NCI-H1417 treated with DMSO at 0.1 percent for 48 hours (cell line): ENCODE results near the gene SLC1A5.
"Not testable (repeated sequence)": the region's sequence is repeated elsewhere in the genome, so short reads cannot be mapped to it uniquely, and the experiment has no call there.

Experiments
- DNase-seq: peaks from one replicate; lab custom pipeline; 2025; lab: John Stamatoyannopoulos, UW

SLC1A5 gene

DNA sequence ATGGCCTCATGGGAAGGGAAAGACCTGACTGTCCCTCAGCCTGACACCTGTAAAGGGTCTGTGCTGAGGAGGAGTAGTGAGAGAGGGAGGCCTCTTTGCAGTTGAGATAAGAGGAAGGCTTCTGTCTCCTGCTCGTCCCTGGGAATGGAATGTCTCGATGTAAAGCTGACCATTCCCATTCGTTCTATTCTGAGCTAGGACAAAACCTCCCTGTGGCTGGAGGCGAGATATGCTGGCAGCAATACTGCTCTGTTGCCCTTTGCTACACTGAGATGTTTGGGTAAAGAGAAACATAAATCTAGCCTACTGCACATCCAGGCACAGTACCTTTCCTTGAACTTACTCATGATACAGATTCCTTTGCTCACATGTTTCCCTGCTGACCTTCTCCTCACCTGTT is 19.6 kb downstream of the SLC1A5 start:
- not testable (repeated sequence) for DNase-seq

DNA sequence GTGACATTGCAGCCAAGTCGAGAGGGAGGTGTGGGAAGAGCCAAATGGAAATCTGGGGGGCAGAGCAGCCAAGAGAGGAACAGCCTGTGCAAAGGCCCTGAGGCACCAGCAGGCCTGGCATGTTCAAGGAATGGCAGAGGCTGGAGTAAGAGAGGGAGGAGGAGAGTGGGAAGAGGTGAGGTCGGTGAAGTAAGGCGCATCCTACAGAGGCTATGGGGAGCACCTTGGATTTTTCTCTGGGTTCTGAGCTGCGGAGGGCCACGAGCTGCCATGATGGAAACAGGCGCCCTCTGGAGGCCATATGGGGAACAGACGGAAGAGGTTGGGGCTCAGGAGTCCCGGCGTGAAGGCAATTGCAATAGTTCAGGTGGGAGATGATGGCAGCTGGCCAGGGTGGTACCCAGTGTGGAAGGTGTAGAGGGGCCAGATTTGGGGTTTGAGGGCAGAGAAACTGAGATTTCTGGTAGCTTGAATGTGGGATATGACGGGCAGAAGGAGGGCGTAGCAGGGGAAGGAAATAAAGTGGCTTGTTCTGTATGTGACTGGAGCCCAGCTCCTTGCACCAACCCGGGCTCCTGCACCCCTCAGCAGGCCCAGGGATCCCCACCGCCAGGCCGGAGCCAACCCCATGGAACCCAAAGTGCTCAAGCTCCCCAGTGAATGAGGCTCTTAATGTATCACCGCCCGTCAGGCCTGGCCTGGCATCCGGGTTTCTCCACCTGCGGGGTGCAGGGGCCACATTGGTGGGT is 21.7 kb downstream of the SLC1A5 start:
- no peak for DNase-seq

DNA sequence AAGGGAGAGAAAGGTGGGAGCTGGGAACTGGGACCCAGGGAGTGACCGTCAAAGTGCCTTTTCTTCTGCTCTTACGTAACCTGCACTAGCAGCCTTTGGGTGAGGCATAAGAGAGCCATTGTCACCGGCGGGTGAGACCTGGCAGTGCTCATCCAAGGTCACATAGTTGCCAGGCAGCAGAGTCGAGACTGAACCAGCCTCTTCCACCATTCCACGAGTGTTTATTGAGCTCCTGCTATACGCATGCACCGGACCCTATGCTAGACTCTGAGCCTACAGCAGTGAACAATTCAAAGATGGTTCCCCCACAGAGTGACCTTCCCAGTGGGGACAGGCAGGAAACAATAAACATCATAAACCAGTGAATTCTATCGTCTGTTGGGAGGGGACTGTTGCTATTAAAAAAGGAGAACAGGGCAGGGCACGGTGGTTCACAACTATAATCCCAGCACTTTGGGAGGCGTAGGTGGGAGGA is 23.5 kb downstream of the SLC1A5 start:
- no peak for DNase-seq

DNA sequence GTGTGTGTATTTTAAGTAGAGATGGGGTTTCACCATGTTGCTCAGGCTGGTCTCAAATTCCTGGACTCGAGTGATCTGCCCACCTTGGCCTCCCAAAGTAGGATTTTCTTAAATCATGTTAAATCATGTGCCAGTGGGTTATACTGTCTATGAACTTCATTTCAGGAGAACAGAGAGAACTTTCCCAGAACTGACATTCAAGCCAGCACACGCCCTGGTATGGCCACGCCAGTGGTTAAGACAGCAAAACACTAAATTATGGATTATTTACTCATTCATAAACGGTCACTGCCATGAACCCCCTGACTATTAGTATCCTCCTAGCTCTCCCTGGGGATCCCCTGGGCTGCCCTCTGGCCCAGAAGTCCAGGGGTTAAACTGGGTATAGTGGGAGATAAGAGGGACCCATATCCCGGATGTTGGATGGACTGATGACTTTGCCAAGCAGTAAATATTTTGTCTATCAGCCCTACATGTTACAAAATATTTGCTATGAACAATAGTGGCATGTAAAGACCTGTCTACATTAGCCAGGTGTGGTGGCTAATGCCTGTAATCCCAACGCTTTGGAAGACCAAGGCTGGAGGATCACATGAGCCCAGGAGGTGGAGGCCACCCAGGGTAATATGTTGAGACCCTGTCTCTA is 26.0 kb downstream of the SLC1A5 start:
- DNase-seq: no peak

DNA sequence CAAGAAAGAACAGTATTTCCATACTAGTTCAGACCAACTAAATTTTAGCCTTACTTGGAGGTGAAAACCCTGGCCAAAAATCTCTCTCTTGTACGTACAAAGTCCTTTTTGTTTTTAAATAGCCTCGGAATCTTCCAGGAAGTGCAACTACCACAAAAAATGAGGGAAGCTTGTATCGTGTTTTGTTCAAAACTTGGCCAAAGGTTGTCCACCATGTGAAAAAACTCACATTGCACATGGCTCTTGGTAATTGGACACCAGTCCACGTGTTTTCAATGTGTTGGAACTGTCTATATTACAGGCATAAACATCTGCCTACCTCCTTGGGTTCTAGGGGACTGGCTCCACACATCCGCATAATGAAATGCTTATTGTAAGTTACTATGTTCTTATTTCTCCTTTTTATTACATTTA is 27.0 kb downstream of the SLC1A5 start:
- no peak for DNase-seq

DNA sequence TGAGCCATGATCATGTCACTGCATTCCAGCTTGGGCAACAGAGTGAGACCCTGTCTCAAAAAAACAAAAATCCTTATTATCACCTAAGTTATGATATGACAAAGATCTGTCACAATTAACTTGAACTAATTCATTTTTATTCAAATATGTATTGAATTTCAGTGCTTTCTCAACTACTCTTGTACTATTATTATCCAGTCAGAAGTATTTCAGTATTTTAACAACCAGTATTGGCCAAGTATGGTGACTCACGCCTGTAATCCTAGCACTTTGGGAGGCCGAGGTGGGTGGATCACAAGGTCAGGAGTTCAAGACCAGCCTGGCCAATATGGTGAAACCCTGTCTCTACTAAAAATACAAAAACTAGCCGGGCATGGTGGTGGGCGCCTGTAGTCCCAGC is 27.5 kb downstream of the SLC1A5 start:
- not testable (repeated sequence) for DNase-seq

DNA sequence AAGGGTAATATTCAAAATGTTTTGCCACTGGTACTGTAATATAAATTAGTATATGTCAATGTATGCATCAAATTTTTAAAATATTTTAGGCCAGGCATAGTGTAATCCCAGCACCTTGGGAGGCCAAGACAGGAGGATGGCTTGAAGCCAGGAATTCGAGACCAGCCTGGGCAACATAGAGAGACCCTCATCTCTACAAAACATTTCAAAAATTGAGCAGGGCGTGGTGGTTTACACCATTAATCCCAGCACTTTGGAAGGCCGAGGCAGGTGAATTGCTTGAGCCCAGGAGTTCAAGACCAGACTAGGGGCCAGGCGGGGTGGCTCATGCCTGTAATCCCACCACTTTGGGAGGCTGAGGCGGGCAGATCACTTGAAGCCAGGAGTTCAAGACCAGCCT is 28.0 kb downstream of the SLC1A5 start:
- no peak for DNase-seq

DNA sequence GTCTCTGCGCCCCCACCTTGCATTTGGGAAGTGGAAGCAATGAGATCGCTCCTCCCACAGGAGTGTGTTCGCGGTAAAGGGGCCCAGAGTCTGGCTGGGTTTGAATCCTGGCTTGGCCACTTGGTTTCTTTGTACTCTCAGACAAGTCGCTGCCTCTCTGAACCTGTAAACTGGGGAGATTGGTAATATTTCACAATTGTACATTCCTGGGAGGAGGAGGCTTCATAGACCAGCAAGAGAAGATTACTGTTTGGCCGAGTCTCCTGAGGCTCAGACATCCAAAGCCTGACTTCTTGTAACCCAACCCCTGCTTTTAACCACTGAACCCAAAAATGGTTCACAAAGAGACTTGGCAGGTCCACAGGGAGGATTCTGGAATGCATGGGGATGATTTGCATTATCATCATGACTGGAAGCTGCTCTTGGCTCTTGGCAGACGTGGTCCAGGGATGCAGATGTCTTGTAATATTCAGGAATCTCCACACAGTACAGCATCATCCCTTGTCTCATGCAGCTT is 28.5 kb downstream of the SLC1A5 start:
- DNase-seq: no peak

DNA sequence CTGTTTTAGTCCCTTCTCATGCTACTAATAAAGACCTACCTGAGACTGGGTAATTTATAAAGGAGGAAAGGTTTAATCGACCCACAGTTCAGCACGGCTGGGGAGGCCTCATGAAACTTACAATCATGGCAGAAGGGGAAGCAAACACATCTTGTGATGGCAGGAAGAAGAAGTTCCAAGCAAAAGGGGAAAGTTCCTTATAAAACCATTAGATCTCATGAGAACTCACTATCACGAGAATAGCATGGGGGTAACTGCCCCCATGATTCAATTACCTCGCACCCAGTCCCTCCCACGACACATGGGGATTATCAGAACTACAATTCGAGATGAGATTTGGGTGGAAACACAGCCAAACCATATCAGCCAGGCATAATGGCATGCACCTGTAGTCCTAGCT is 29.2 kb downstream of the SLC1A5 start:
- no peak for DNase-seq

DNA sequence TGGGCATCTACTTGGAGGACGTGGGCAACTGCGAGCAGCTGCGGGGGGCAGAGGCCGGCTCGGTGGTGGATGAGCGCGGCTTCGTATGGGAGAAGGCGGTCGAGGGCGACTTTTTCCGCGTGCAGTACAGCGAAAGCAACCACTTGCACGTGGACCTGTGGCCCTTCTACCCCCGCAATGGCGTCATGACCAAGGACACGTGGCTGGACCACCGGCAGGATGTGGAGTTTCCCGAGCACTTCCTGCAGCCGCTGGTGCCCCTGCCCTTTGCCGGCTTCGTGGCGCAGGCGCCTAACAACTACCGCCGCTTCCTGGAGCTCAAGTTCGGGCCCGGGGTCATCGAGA is 31.9 kb downstream of the SLC1A5 start:
- no peak for DNase-seq

DNA sequence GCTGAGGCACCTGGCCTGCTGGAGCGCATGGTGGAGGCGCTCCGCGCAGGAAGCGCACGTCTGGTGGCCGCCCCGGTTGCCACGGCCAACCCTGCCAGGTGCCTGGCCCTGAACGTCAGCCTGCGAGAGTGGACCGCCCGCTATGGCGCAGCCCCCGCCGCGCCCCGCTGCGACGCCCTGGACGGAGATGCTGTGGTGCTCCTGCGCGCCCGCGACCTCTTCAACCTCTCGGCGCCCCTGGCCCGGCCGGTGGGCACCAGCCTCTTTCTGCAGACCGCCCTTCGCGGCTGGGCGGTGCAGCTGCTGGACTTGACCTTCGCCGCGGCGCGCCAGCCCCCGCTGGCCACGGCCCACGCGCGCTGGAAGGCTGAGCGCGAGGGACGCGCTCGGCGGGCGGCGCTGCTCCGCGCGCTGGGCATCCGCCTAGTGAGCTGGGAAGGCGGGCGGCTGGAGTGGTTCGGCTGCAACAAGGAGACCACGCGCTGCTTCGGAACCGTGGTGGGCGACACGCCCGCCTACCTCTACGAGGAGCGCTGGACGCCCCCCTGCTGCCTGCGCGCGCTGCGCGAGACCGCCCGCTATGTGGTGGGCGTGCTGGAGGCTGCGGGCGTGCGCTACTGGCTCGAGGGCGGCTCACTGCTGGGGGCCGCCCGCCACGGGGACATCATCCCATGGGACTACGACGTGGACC is 32.4 kb downstream of the SLC1A5 start:
- no peak for DNase-seq

DNA sequence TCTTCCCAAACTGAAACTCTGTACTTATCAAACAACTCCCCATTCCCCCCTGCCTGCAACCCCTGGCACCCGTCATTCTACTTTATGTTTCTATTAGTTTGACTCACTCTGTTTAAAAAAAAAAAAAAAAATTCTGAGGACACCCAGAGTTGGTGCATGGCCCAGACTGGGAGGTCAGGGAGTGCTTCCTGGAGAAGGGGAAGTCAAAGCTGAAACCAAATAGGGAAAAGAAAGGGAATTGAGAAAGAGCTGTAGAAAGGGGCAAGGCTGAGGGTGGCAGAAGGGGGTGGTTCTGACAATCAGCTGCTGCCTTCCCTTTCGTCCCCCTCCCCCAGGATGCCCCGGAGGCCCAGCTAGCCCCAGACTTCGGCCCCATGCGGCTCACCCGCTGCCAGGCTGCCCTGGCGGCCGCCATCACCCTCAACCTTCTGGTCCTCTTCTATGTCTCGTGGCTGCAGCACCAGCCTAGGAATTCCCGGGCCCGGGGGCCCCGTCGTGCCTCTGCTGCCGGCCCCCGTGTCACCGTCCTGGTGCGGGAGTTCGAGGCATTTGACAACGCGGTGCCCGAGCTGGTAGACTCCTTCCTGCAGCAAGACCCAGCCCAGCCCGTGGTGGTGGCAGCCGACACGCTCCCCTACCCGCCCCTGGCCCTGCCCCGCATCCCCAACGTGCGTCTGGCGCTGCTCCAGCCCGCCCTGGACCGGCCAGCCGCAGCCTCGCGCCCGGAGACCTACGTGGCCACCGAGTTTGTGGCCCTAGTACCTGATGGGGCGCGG is 33.1 kb downstream of the SLC1A5 start:
- no peak for DNase-seq

DNA sequence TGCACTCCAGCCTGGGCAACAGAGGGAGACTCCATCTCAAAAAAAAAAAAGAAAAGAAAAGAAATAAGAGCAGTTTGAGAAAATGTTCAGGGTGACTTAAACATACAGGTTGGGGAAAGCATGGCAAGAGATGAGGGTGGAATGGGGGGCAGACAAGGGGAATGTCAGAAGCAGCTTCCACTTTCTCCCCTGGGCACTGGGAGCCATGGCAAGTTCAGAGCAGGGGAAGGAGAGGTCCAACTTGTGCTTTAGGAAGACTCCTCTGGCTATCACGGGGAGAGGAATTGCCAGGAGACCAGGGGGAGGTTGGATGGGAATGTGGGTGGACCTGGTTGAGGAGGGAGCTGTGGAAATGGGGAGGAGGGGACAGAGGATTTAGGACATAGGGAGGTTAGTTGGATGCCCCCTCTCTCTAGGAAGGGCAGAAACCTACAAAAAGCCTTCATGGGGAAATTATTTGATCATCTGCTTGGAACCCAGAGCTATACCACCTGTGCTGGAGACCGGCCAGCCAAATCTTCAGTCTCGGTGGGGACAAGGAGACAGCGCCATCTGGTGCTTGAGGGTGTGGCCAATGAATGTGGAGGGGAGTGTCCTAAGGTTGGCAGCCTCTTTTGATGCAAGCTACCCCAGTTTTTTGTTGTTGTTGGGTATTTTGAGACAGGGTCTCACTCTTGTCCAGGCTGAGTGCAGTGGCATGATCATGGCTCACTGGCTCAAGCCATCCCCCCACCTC is 34.8 kb downstream of the SLC1A5 start:
- no peak for DNase-seq

DNA sequence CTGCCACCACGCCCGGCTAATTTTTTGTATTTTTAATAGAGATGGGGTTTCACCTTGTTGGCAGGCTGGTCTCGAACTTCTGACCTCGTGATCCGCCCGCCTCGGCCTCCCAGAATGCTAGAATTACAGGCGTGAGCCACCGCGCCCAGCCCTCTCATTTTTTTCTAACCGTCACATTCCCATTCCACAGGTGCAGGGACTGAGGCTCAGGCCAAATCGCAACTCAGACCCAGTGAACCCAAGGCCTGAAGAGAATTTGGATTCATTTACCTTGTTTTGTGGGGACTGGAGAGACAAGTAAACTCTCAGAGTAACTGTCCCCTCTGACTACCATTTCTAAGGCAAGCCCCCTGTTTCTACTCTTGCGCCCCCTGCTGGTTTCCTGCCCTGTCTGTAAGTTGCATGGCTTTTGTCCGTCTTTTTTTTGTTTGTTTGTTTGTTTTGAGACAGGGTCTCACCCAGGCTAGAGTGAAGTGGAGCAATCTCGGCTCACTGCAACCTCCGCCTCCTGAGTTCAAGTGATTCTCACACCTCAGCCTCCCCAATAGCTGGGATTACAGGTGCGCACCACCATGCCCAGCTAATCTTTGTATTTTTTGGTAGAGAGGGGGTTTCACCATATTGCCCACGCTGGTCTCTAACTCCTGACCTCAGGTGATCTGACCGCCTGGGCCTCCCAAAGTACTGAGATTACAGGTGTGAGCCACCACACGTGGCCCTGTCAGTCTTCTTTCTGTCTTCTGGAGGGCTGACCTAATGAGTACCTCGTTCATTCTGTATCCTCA is 39.9 kb downstream of the SLC1A5 start:
- no peak for DNase-seq

DNA sequence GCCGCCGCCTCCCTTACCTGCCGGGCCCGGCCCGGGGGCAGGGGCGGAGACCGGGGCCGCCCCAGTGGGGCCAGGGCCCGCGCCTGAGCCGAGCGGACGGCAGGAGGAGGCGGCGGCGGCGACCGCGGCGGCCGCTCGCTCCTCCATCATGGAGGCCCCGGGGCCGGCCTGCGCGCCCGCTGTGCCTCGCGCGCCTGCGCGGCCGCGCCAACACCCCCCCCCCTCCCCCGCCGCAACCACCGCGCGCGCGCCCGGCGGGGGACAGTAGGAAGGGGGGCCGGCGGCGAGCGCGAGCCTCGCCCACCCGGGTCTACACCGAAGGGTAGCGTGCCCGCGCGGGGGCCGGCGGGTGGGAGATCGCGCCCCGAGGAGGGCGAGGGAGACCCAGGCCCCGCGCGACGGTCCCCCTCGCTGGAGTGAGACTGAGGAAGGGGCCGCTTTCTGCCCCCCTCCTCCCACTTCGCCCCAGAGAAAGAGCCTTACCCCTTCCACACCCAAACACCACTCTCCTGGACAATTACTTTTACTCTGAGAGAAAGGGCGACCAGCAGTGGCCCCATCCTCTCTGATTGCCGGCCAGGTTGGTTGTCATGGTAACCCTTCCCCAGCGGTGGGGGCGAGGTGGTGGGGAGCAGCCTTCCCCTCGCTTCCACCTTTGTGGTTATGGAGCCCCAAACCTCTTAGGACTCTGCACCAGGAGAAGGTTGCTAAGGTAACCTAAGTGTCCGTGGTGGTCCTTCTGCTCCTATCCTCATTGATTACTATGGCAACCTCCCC is 41.9 kb downstream of the SLC1A5 start, which contains the start of gene STRN4:
STRN4 (minus strand) TSS at position 170 of the 777 bp plus-strand sequence; CDS start at position 150, 20 bp downstream.
- DNase-seq: no peak

DNA sequence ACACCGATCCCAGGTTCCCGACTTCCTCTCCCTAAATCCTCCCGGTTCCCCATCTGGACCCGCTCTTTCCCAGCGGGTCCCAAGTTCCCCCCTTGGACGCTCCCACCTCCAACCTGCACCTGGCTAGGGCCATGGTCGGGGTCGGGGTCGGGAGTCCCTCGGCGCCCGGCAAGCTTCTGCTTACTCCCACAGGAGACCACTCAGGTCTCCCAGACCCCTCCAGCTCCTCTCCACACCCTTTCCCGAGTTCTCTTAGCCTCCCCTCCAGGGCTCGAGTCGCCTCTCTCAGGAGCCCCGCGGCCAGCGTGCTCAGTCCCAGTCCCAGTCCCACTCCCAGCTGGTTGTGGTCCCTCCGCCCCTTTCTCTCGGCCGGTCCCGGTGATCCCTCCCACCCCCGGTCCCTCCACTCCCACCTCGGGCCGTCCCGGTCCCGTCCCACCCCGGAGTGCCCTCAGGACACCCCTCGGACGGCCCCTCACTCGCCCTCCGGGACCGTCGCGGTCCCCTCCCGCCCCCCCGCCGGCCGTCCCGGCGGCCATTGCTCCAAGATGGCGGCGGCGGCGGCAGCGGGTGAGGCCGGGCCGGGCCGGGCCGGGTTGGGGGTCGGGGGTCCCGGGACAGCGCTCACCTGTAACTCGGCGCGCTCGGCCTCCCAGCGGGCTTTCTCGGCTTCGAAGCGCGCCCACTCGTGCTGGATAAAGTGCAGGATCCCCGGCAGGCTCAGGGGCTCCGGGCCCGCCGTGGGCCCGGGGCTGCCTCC is 42.7 kb downstream of the SLC1A5 start, which contains the start of gene FKRP:
FKRP (plus strand) TSS at position 537 of the 760 bp plus-strand sequence. CDS start 9,394 bp downstream, outside the sequence.
- DNase-seq: no peak

DNA sequence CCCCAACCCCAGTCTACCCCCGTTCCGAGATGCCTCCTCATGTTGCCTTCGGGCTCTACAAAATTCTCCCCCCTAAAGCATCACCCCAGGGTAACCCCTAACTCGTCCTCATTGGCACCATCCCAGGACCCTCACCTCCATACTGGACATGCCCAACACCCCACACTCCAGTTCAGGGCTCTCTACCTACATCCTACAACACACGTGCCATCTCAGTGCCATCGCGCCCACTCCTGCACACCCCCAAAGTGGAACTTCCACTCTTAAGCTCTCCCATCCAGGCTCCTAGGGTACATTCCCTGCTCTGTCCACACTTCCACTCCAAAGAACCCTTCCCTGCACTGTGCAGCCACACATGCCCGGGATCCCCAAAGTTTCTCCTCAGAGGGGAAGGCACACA is 43.4 kb downstream of the SLC1A5 start:
- DNase-seq: no peak

DNA sequence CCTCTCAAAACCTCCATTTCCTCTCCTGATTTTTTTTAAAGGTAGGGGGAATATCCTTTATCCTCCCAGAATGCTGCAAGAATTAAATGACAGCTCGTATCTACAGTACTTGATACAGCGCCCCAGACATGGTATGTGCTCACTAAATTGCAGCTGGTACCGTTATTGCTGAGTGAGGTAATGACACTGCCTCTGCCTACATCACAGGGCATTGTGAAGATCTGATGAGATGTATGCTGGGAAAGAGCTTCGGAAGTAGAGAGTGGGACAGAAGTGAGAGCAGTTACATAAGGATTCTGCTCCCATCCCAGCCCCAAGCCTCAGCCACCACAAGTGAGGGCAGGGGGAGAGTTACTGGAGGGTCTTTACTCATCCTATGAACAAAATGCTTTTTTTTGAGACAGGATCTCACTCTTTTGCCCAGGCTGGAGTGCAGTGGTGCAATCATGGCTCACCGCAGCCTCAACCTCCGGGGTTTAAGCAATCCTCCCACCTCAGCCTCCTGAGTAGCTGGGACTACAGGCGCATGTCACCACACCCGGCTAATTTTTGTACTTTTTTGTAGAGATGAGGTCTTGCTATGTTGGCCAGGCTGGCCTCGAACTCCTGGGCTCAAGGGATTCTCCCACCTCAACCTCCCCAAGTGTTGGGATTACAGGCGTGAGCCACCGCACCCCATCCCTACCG is 44.2 kb downstream of the SLC1A5 start:
- DNase-seq: no peak
